ENCODE results near the gene IER2.

IER2 gene

GRCh38 chr19:13119627-13120026 lies 30.6 kb upstream of the IER2 start:
- no peak for DNase-seq

DNA sequence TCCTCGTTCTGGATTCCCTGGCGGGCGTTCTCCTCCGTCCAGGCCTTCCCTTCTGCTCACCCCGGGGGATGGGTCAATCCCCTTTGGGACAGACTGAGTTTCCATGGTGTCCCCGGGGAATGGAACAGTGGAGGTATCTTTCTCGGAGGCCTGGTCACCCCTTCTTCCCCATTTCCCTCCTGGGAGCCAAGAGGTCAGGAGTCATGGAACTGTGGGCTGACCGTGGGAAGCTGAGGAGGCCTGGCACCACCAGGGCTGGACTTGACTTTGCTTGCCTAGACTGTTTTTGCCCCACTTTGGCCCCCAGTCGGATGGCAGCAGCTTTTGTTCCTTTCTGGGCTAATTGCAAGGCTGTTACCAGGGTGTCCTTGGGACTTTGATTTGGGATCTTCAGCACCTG lies 30.2 kb upstream of the IER2 start:
- no peak for DNase-seq

DNA sequence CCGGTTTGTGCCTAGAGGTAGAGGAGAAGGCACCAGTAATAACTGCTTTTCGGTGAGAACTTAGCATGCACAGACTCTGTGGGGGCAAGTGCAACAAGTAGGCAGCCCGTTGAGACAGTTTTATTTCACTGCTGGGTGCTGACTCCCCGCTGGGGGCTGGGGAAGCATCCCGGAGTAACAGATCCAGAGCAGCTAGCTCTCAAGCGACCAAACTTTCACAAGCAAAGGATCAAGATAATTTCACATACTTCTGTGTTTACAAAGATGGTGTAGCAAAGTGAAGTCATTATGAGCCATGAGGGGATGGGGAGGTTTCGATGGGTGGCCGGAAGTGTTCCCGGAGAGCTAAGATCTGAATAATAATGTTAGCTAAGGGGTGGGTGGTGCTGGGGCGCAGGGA lies 29.4 kb upstream of the IER2 start:
- no peak for DNase-seq

DNA sequence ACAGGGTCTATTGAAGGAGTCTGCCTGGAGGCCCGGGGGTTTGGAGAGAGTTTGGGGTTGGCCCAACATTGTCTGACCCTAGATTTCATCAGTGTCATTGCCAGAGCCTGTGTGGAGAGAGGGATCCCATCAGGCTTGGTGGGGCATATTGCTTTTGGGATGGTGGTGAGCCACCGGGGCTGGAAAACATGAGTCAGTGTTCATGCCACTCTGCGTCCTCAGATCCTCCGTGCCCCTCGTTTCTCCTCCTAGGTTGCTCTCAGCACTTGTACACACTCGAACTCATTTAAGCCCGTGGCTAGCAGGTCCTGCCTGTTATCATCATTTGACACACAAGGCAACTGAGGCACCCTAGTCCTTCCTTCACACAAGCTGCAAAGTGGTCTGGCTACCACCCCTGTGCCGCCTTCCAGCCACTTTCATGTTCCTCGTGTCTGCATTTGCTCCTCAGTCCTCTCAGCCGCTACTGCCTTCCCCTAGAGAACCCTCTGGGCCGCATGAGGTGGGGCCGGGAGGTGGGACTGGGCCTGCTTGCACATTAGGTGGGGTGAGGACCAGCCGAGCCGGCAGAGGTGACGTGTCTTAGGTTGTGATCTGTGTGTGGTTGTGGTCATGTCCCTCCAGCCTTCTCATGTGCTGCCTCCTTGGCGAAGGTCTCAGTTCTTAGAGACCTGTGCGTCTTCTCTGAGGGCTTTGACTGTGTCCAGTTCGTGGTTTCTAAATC lies 28.5 kb upstream of the IER2 start:
- DNase-seq: no peak

DNA sequence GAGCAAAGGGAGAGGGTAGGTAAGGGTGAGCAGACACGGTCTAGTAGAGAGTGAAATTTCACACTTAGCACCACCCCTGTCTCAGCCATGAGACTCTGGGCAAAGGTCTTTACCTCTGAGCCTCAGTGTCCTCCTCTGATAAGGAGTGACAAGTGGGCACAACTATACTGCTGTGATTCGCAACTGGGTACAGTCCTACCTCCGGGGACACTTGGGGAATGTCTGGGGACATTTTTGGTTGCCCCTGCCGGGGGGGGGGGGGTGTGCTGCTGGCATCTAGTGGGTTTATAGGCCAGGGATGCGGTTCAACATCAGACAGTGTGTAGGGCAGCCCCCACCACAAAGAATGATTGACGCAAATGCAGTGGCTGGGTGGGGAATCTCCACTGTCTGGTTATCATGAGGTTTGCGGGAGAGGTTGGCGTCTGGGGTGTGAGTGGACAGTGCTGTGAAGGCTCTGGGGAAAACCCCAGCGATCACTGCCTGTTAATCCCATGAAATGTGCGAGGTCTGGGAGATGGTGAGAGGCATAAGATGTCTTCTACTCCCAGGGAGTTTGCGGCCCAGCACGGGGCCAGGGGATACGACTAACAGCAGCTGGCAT lies 27.8 kb upstream of the IER2 start:
- no peak for DNase-seq

GRCh38 chr19:13122980-13123957 lies 26.9 kb upstream of the IER2 start:
- no peak for DNase-seq

DNA sequence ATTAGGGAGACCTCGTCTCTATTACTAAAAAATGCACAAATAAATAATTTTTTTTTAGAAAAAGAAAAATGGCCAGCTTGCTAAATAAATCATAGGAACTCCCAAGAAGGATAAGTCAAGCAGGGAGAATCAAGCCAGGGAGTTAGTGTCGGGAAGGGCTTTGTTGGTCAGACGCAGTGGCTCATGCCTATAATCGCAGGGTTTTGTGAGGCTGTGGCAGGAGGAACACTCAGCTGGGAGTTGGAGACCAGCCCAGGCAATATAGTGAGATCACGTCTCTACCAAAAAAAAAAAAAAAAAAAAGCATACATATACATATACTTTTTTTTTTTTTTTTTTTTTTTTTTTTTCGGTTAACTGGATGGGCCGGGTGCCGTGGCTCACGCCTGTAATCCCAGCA lies 23.2 kb upstream of the IER2 start:
- DNase-seq: no peak

- DNase-seq: no peak
Measured at GRCh38 chr19:13127811-13128575, 22.2 kb upstream of the IER2 start.

GRCh38 chr19:13128583-13128982 lies 21.6 kb upstream of the IER2 start:
- no peak for DNase-seq

DNA sequence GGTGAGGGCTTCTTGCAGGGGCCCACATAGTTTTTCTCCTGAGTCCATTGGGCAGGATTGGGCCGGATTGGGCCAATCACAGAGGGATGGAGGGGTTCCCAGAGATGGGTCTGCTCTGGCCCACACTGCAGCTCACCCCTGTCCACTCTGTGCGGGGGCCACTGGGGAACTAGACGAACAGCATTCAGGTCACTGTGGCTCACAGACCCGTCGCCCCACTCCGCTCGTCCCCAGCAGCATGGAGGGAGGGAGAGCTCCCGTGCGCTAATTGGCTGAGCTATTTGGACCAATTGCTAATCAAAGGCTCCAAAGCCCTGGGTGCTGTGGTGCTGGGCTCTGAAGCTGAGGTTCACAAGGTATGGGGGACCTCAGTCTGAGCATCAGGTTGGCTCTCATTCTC lies 20.8 kb upstream of the IER2 start:
- no peak for DNase-seq

DNA sequence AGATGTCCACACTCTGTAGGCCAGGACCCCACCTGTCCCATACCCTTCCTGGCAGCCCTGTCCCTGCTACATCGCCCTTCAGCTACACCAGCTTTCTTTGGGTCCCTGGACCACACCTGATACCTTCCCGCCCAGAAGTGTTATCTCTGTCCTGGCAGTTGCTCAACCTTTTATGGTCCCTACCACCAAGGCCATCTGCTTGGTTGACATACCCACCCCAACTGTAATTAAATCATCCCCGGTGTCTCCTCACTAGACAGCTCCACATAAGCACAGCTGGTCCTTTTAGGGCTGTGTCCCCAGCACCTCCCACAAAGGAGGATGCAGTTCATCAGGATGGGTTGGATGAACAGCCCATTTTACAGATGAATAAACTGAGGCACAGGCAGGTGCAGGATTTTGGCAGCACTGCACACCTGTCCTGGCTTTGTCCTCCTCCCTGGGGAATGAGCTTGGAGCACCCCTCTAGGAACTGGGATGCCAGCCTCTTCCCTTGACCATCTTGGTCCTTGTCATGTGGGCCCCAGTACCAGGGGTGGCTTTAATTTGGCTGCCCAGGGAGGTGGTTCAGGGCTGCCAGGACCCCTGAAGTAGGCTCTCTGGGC lies 19.2 kb upstream of the IER2 start:
- DNase-seq: no peak

GRCh38 chr19:13132471-13133180 lies 17.6 kb upstream of the IER2 start:
- DNase-seq: no peak

- no peak for DNase-seq
Measured at GRCh38 chr19:13133241-13133870, 16.9 kb upstream of the IER2 start.

DNA sequence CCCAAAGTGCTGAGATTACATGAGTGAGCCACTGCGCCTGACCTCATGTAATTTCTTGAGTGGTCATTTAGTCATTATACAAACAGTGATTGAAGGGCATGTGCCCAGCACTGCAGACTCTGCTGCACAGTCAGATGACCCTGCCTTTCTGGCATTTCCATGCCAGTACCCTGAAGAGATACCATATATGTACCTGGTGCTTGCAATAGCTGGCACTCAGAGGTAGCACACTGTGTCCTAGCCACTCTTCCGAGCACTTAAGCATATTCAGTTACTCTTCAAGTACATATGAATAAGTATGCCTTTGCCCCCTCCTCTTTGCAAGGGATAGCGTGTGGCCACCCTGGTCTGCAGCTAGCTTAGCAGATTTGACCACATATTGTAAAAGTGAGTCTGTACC lies 15.6 kb upstream of the IER2 start:
- DNase-seq: no peak

- DNase-seq: no peak
Measured at GRCh38 chr19:13135068-13136062, 14.8 kb upstream of the IER2 start.

DNA sequence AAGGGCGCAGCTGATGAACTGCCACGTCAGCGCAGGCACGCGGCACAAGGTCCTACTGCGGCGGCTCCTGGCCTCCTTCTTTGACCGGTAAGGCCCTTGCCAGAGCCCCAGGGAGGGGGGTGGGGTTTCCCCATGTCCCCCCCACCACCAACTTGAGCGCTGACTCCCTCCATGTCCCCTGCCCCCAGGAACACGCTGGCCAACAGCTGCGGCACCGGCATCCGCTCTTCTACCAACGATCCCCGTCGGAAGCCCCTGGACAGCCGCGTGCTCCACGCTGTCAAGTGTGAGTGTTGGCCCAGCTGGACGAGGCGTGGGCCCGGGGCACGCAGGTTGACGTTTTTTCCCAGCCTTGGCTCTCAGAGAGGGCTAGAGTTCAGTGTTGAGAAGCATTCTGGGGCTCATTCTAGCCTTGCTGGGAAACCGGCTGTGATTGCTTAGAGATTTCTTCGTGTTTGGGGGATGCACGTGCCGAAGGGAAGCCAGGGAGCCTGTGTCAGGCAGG lies 12.9 kb upstream of the IER2 start:
- no peak for DNase-seq

DNA sequence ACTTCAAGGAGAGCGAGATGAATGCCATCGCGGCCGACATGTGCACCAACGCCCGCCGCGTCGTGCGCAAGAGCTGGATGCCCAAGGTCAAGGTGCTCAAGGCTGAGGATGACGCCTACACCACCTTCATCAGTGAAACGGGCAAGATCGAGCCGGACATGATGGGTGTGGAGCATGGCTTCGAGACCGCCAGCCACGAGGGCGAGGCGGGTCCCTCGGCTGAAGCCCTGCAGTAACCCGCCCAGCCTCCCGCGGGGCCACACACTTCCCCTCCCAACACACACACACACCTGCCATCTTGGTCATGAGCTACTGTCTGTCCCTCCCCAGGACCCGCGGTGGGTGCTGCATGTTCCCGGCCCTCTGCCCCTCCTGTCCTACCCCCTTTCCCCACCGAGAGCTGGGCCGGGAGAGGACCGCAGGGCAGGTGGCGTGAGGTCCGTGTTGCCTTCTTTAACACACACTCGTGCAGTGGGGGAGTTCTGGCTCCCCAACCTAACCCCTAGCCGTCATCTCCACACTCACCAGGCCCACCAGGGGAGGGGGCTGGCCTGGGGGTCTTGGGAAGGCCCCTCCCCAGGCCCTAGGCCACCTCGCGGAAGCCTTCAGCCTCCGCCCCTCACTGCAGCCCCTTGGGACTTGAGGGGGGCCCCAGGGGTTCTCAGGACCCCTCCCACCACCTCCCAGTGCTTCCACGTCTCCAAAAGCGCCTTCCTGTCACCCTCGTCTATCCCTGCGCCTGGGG lies 11.9 kb upstream of the IER2 start:
- DNase-seq: no peak

DNA sequence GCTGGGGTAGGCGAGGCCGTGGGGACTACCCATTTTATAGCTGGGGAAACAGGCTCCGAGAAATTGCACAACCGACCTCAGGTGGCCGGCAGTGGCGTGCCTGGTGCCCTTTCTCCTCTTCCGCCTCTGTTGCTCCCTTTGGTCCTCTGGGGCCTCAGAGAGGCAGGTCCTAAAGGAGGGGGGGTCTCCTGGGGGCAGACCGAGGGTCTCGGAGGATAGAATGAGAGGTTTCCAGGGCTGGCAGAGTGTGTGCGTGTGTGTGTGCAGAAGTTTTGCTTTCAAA lies 11.4 kb upstream of the IER2 start:
- no peak for DNase-seq

- DNase-seq: no peak
Measured at GRCh38 chr19:13139633-13140311, 10.4 kb upstream of the IER2 start.
